NCI-H1105 (cell line): ENCODE measurements around the gene CCSAP.
"Not testable (repeated sequence)": the region's sequence is repeated elsewhere in the genome, so short reads cannot be mapped to it uniquely, and the experiment has no call there.

Source experiments
- DNase-seq: peaks from one replicate; lab custom pipeline; 2025; lab: John Stamatoyannopoulos, UW

The CCSAP gene

GRCh38 chr1:229364207-229365065, 21.6 kb upstream of the CCSAP start:
- no peak for DNase-seq

- DNase-seq = no peak
Observed at GRCh38 chr1:229363723-229364122, 20.9 kb upstream of the CCSAP start.

- DNase-seq = no peak
Observed at GRCh38 chr1:229360420-229360819, 17.6 kb upstream of the CCSAP start.

- DNase-seq = no peak
Observed at GRCh38 chr1:229355661-229356060, 12.8 kb upstream of the CCSAP start.

- DNase-seq = no peak
Observed at GRCh38 chr1:229354226-229354625, 11.4 kb upstream of the CCSAP start.

- DNase-seq = no peak
Observed at GRCh38 chr1:229352975-229353374, 10.1 kb upstream of the CCSAP start.

- DNase-seq = no peak
Observed at GRCh38 chr1:229349463-229350385, 6.9 kb upstream of the CCSAP start.

GRCh38 chr1:229347528-229347927, 4.7 kb upstream of the CCSAP start:
- no peak for DNase-seq

- DNase-seq = no peak
Observed at GRCh38 chr1:229344937-229345684, 2.3 kb upstream of the CCSAP start.

GRCh38 chr1:229344139-229344538, 1.3 kb upstream of the CCSAP start:
- DNase-seq = no peak

- peak; percentile 63 for DNase-seq
Observed at GRCh38 chr1:229341774-229342655, 832 bp downstream of the CCSAP start.

- no peak for DNase-seq
Observed at GRCh38 chr1:229340496-229340895, 2.4 kb downstream of the CCSAP start.

- no peak for DNase-seq
Observed at GRCh38 chr1:229339520-229339919, 3.3 kb downstream of the CCSAP start.

- no peak for DNase-seq
Observed at GRCh38 chr1:229339086-229339485, 3.8 kb downstream of the CCSAP start.

- DNase-seq = no peak
Observed at GRCh38 chr1:229336345-229336744, 6.5 kb downstream of the CCSAP start.

GRCh38 chr1:229334716-229335115, 8.1 kb downstream of the CCSAP start:
- no peak for DNase-seq

GRCh38 chr1:229334269-229334668, 8.6 kb downstream of the CCSAP start:
- DNase-seq = no peak

GRCh38 chr1:229328598-229329362, 14.1 kb downstream of the CCSAP start:
- no peak for DNase-seq

GRCh38 chr1:229327765-229328164, 15.1 kb downstream of the CCSAP start:
- not testable (repeated sequence) for DNase-seq

- no peak for DNase-seq
Observed at GRCh38 chr1:229326601-229327000, 16.2 kb downstream of the CCSAP start.
